Stimulated activated CD4-positive, alpha-beta T cell treated with anti-CD3 and anti-CD28 coated beads, Interleukin-4, amount 100 ng/mL, for 48 hours (primary cell): ENCODE measurements around the gene RGS6.

Experiments
- DNase-seq, 2 donors: peaks; one replicate each; pipeline ENCODE4 v3.0.0-alpha.2; 2020; ENCODE audit warnings: low read depth in 2 of 2

Gene RGS6

DNA sequence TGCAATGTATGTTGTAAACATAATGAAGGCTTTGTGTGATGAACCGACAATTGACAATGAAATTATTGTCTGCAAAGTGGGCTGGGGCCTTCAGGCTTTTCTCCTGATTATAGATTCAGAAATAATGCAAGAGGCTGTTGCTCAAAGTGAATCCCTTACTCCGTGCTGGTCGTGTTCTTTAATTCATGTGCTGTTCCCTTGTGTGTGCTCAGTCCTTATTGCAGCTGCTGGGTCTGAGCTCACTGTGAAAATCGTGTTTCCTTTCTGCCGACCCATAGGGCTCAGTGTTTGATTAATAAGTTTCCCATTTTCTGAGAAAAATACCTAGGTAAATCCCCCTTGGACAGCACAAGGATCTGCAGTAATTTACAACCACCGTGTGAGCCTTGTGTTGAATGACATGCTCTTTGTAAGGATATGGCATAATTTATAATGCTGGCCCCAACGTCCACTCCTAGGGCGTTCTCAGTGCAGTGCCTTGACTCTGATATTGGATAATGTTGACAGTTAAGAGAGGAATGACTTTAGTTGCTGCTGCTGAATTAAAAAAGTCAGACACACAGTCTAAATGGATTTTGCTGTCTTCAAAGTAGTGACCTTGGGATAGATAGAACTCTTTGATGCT is 81.6 kb downstream of the RGS6 start:
- DNase-seq = no peak

- no peak for DNase-seq
These were observed 82.3 kb downstream of the RGS6 start for GRCh38 chr14:72014486-72014885.

GRCh38 chr14:72017290-72017689 is 85.1 kb downstream of the RGS6 start:
- DNase-seq = no peak

DNA sequence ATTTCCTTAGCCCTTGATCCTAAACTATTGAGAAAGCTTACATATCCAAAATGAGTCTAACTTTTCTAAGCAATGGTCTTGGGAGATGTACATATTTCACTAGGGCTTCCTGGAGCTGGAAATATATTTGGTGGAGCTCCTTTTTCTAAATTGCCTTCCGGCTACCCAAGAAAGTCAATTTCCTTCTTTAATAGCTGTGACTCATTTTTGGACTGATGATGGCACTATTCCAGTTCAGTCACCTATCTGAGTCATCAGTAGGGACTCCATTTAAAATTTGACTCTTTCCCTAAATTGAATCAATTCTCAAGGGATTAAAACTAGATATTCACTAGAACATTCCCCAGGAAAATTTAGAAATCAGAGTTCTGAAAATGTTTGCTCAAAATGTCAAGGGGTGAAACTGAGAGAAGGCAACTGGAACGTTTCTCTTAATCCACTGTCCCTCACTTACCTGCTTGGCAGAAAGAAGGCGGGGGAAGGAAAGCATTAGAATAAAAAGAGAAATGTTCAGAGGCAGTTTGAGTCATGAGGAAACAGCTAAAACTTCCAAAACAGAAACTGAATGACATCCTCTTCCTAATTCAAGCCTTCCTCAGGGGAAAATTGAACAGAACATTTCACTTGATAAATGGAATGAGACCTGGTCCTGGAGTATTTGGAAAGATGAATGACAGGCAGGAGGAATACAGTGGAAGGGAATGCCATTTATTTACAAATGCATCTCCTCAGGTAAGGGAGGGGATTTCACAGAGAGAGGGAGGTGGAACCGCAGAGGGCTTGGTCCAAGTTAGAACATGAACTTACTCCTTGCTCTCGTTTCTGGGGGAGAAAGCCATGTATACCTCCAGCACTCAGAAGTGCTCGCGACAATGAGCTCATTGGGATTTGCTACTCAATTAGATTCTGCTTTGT is 91.2 kb downstream of the RGS6 start:
- DNase-seq = no peak

DNA sequence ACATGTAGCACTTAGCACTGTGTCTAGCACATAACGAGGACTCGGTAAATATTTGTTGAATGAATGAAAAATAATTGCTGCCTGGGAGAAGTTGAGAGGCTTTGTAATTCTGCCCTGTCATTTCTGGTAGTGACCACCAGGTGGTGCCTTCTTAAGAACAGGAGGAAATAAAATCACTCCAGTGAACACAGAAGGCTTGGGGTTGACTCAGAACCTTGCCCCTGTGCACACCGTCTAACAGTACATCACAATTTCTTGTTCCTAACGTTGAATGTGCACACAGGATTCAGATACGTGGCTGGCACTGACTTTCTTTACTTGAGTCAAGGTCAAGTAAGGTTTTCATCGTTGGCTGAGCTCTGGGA is 91.8 kb downstream of the RGS6 start:
- DNase-seq = peak in 1 of 2 donors; percentile 28

DNA sequence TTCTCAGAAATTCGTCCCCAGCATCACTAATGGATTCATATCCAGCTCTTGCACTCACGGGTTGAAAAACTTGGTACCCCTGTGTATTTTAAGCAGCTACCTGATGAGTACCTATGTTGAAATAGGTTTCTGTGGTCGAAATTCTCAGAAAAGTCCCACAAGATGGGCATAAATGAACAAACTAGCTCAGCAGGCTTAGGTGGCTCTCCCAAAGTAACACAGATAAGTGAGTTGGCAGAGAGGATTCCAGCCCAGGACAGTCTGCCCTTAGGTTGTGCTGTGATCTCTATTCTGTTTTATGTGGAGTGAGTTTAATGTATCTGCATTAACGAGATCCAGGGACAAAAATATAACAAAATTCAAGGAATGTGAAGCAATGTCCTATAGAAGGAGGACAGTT is 92.3 kb downstream of the RGS6 start:
- no peak for DNase-seq

DNA sequence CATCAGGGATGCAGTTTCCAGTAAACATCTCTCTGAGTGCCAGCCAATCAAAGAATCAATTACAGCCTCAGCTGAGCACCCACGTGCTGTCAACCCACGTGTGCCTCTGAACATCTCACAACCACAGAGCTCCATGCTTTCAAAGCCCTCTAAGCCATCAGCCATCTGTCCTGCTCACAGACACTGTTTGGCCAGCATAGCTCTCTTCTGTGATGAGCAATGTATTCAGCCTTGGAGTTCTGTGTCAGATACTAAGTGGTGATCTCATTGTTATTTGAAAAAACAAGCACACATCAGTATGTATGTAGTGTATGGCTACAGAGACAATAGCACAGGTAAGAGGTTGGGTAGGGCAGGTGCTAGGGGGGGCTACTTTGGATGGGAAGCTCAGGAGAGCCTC is 94.3 kb downstream of the RGS6 start:
- DNase-seq = no peak

GRCh38 chr14:72027061-72027460 is 94.8 kb downstream of the RGS6 start:
- DNase-seq = no peak

DNA sequence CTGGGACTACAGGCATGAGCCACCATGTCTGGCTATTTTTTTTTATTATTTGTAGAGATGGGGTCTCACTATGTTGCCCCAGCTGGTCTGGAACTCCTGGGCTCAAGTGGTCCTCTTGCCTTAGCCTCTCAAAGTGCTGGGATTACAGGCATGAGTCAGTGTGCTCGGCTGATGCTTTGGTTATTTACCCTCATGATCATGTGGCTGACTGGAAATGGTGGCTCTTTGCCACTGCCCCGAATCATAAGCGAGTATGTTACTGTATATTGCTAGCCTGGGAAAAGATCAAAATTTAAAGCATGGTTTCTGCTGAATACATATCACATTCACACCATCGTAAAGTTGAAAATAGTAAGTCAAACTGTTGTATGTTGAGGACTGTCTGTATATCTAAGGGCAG is 101.1 kb downstream of the RGS6 start:
- DNase-seq = no peak

DNA sequence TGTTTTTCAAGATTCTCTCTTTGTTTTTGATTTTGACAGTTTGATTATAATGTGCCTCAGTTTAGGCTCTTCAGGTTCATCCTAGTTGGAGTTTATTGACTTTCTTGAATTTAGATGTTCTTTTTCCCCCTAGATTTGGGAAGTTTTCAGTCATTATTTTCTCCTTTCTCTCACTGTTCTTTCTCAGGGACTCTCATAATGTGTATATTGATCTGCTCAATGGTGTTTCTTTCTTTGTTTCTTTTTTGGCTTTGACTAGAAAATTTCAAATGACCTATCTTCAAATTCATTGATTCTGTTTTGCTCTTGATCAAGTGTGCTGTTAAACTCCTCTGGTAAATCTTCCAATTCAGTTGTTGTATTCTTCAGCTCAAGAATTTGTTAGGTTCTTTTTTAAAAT is 108.3 kb downstream of the RGS6 start:
- no peak for DNase-seq

- DNase-seq = no peak
These were observed 113.0 kb downstream of the RGS6 start for GRCh38 chr14:72045271-72045670.

- no peak for DNase-seq
These were observed 113.7 kb downstream of the RGS6 start for GRCh38 chr14:72045885-72046284.

GRCh38 chr14:72049462-72049861 is 117.2 kb downstream of the RGS6 start:
- DNase-seq = peak; percentile 9 to 14

GRCh38 chr14:72052356-72052755 is 120.1 kb downstream of the RGS6 start:
- no peak for DNase-seq

DNA sequence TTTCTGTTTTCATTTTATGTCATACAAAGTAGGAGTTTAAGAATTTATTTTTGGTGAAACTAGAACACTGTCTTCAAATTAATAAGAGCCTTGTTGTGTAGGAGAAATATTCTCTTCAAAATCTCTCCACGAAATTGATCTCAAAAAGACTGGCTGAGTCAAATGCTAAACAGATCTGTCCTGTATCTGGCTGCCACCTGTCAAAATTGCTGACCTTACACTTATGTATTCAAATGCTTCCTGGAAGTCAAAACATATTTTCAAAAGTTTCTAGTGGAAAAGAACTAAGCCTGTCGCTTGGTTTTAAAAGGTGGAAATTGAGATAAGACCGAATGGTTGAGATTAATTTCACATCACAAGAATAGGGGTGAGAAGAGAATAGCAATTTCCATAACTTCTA is 121.4 kb downstream of the RGS6 start:
- no peak for DNase-seq

DNA sequence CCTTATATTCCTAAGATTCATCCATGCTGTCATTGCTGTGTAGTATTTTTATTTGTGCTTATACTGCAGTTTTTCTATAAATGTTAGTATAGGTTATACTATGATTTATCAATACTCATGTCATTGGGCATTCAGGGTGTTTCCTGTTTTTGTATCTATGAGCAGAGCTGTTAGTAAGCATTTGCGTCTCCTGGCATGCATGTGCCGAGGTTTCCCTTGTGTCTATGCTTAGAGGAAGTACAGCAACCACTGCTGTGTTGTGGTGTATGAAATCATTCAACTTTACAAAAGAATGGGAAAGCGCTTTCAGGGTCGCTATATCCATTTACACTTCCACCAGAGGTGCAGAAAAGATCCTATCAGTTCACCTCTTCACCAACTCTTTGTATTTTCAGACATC is 122.7 kb downstream of the RGS6 start:
- DNase-seq = no peak

GRCh38 chr14:72057701-72058285 is 125.6 kb downstream of the RGS6 start:
- no peak for DNase-seq

DNA sequence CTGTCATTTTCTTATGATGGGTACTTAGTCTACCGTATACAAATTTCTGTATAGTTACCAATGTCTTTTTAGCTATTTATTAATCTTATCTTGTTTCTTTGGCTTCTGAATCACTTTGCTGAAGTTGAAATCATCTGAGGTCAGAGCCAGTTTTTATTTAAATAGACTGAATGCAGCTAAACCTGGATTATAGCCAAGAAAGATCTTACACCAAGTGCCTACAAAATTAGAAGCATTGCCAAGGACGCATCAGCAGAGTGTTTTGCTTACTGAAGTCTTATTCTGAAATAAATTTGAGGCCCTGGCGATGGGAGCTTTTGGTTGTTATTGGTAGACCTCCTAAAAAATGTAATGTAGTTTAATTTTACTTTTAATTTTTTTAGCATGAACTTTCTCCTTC is 128.2 kb downstream of the RGS6 start:
- DNase-seq = no peak

GRCh38 chr14:72060917-72061316 is 128.7 kb downstream of the RGS6 start:
- DNase-seq = no peak

- no peak for DNase-seq
These were observed 129.5 kb downstream of the RGS6 start for GRCh38 chr14:72061718-72062117.

- DNase-seq = no peak
These were observed 131.6 kb downstream of the RGS6 start for GRCh38 chr14:72063761-72064282.

GRCh38 chr14:72064501-72064900 is 132.3 kb downstream of the RGS6 start:
- no peak for DNase-seq

GRCh38 chr14:72070458-72070857 is 138.2 kb downstream of the RGS6 start:
- no peak for DNase-seq
